Measurements from ENCODE around the gene SCO1. TPM values are rescaled to one million over a fixed set of nuclear protein-coding genes. Genes with fewer than 3 reads are reported as not detected.

SCO1 gene
- total and polyA plus RNA-seq, 10 of the 15 experiments (the other 5 are each of a cell fraction or from before 2014, with no cell fraction given): 8.2 to 73.0 (median 37.1) TPM

- 97% methylated on average over 7 of the region's 7 CpGs for WGBS (ENCODE audit: insufficient coverage, insufficient replicate concordance, low lambda C conversion rate, missing lambda C conversion rate)
Observed at GRCh38 chr17:10681866-10682446, 15.4 kb downstream of the SCO1 start.

DNA sequence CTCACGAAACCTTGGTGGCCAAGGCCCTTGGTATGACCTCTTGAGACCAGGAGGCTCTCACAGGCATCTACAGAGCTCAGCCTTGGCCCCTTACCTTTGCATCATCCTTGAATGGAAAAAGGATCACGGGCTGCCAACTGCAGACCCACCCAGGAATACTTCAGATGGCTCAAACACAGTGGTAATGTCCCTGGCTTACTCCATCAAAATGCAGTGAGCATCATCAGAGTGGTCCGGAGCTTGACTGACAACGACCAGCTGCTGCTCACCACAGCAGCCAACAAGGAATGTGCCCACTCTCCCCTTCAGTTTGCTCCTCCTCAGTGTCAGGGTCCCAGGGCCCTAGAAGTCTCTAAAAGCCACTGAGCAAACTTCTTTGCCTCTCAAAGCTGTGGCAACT is 22.6 kb downstream of the SCO1 start:
- Histone ChIP-seq H3K4me2 (ENCODE audit: control insufficient read depth, insufficient read depth) (no peak overlapping the region), H3K79me2 (ENCODE audit: control insufficient read depth, insufficient read depth, low read length) (no peaks in the 10 kb centered on the region), H3K27me3 (replicated peaks in 1 of 2; ENCODE audit: control insufficient read depth in 2 of 2, insufficient read depth in 2 of 2, low read length in 1 of 2) (no peaks in the 10 kb centered on the region), H4K20me1 (ENCODE audit: control insufficient read depth, insufficient read depth) (no peaks in the 10 kb centered on the region), H2AFZ (ENCODE audit: control insufficient read depth, low read depth, low read length) (no peak overlapping the region), H3K4me3 (no peak overlapping the region), H3K9me3 (replicated peaks; ENCODE audit: control insufficient read depth, insufficient read depth, low read length) (no peaks in the 10 kb centered on the region), H3K9ac (ENCODE audit: control insufficient read depth, insufficient read depth, low read length) (no peak overlapping the region), H3K4me1 (ENCODE audit: control insufficient read depth, insufficient read depth, low read length) (no peaks in the 10 kb centered on the region), H3K36me3 (ENCODE audit: control insufficient read depth in 2 of 2, insufficient read depth in 2 of 2, low read length in 1 of 2) (peaks cover 0 to 5% of the 10 kb centered on the region in 2 experiments; a peak in 2 of 4 replicates), H3K27ac (ENCODE audit: control insufficient read depth, insufficient read depth) (no peak overlapping the region)
- ATAC-seq (no peak), FAIRE-seq (no peak), DNase-seq (ENCODE audit: low read depth, low spot score) (no peak)
- RAD21 ChIA-PET (ENCODE audit: unreplicated experiment): no interaction called here
- in situ Hi-C loops (cut with MboI) (no loop called here), intact Hi-C loops (cut with micrococcal nuclease; ENCODE audit: unreplicated experiment) (no loop called here)
- SMC1A ChIA-PET (ENCODE audit: uncharacterized antibody, unreplicated experiment): no interaction called here
- CTCF ChIA-PET: interaction anchor here (1.3 to 1.4 kb wide), 2 partner anchors 9 to 204 kb away, joined by 3 to 6 read pairs; no protein-coding TSS in a partner anchor
- POLR2A ChIA-PET: no interaction called here
- WGBS (ENCODE audit: insufficient coverage, insufficient replicate concordance, low lambda C conversion rate, missing lambda C conversion rate): 81% methylated on average over 4 of the region's 4 CpGs
- no TSS peak for BruUV-seq (replicated peaks)
- TF ChIP-seq CUX1 (IDR thresholded peaks at IDR 0.05; ENCODE audit: insufficient replicate concordance, low read depth, low read length) (no peak), TBL1XR1 (IDR thresholded peaks at IDR 0.05; ENCODE audit: low read depth, low read length) (no peak), NR2C2 (IDR thresholded peaks at IDR 0.05; ENCODE audit: borderline replicate concordance, control insufficient read depth, insufficient read length, low read depth) (no peak), ZNF274 (IDR thresholded peaks at IDR 0.05; ENCODE audit: insufficient read depth, insufficient read length) (no peak), SIX5 (IDR thresholded peaks at IDR 0.05; ENCODE audit: low read depth, low read length, severe bottlenecking) (no peak), NR2C1 (IDR thresholded peaks at IDR 0.05) (no peak), NBN (IDR thresholded peaks at IDR 0.05) (no peak), BMI1 (IDR thresholded peaks at IDR 0.05; ENCODE audit: borderline replicate concordance) (no peak), ZZZ3 (IDR thresholded peaks at IDR 0.05; ENCODE audit: control insufficient read depth, insufficient read length, low read depth) (no peak), SREBF2 (IDR thresholded peaks at IDR 0.05; ENCODE audit: low read length) (no peak)

More at GRCh38 chr17:10681866-10682446, 15.4 kb downstream of the SCO1 start:
- no peak for TF ChIP-seq ZNF384 (IDR thresholded peaks at IDR 0.05; ENCODE audit: borderline replicate concordance, low read depth, low read length)
- TF ChIP-seq NFYB (IDR thresholded peaks at IDR 0.05; ENCODE audit: insufficient read depth, low read depth, low read length): no peak
- no peak for TF ChIP-seq POLR2AphosphoS2 (IDR thresholded peaks at IDR 0.05; ENCODE audit: low read depth, low read length)
- TF ChIP-seq POU2F2 (IDR thresholded peaks at IDR 0.05; ENCODE audit: borderline replicate concordance, low read depth, low read length): no peak
- Histone ChIP-seq H3K4me2 (ENCODE audit: control insufficient read depth, insufficient read depth) (no peak overlapping the region), H3K9ac (ENCODE audit: control insufficient read depth, insufficient read depth, low read length) (no peak overlapping the region), H3K4me3 (no peak overlapping the region), H3K9me3 (replicated peaks; ENCODE audit: control insufficient read depth, insufficient read depth, low read length) (no peaks in the 10 kb centered on the region), H3K36me3 (ENCODE audit: control insufficient read depth in 2 of 2, insufficient read depth in 2 of 2, low read length in 1 of 2) (peaks cover 3 to 23% of the 10 kb centered on the region in 2 experiments), H2AFZ (ENCODE audit: control insufficient read depth, low read depth, low read length) (no peak overlapping the region), H4K20me1 (ENCODE audit: control insufficient read depth, insufficient read depth) (no peaks in the 10 kb centered on the region), H3K27me3 (replicated peaks in 1 of 2; ENCODE audit: control insufficient read depth in 2 of 2, insufficient read depth in 2 of 2, low read length in 1 of 2) (no peaks in the 10 kb centered on the region), H3K27ac (ENCODE audit: control insufficient read depth, insufficient read depth) (no peak overlapping the region), H3K4me1 (ENCODE audit: control insufficient read depth, insufficient read depth, low read length) (no peaks in the 10 kb centered on the region), H3K79me2 (ENCODE audit: control insufficient read depth, insufficient read depth, low read length) (no peaks in the 10 kb centered on the region; the same call in 1 of the 2 replicates)
- in situ Hi-C loops (cut with MboI): no loop called here
- DNase-seq (ENCODE audit: low read depth, low spot score) (no peak), ATAC-seq (no peak), FAIRE-seq (no peak)
- CTCF ChIA-PET: interaction anchor here (1.0 to 3.6 kb wide), 4 partner anchors 17 to 50 kb away, joined by 3 to 18 read pairs (median 8); no protein-coding TSS in a partner anchor
- RAD21 ChIA-PET (ENCODE audit: unreplicated experiment): no interaction called here
- intact Hi-C loops (cut with micrococcal nuclease; ENCODE audit: unreplicated experiment): no loop called here
- POLR2A ChIA-PET: no interaction called here
- BruUV-seq (replicated peaks): no TSS peak
- SMC1A ChIA-PET (ENCODE audit: uncharacterized antibody, unreplicated experiment): interaction anchor here (2.1 kb wide), 1 partner anchor 37 kb away, joined by 6 read pairs; no protein-coding TSS in a partner anchor

Data from GM12878 (cell line).